PC-3 (cell line): Measurements from ENCODE around the gene WNT7B. TPM values are rescaled to one million over a fixed set of nuclear protein-coding genes. Genes with fewer than 3 reads are reported as not detected.

Experiments
- ATAC-seq: fragments of 200-7000 bp; cut with Tn5 transposase; 2 replicates; pipeline ENCODE4 v1.9.1; 2020; ENCODE audit warnings: mild to moderate bottlenecking, moderate library complexity
- BruUV-seq: library from RNA; stranded (reverse); fragments of 400-500 nt; replicated peaks from 2 replicates; lab custom pipeline; 2021; lab: Mats Ljungman, UMichigan
- CTCF ChIA-PET: fragments of 300-600 bp; sonication (Branson Sonifier 250); formaldehyde crosslinking; loops from one replicate; lab custom pipeline; 2022; ENCODE audit warnings: antibody characterized with exemption; lab: Charles Lee
- POLR2A ChIA-PET: fragments of 300-600 bp; sonication (Branson Sonifier 250); formaldehyde crosslinking; loops from one replicate; lab custom pipeline; 2022; ENCODE audit warnings: antibody characterized with exemption; ENCODE audit not compliant: unreplicated experiment; lab: Charles Lee
- DNase-seq: peaks from one replicate; pipeline ENCODE4 v3.0.0-alpha.2; 2015
- H2AFZ ChIP-seq: fragments of 300-600 bp; sonication (generic); 2 replicates; pipeline ENCODE4 v1.6.0; 2016; ENCODE audit warnings: antibody characterized with exemption, low read length
- H3F3A ChIP-seq: fragments of 300-600 bp; sonication (generic); one replicate; pipeline ENCODE4 v1.6.0; 2017; ENCODE audit warnings: antibody characterized with exemption, low read length, control low read depth, mild to moderate bottlenecking; ENCODE audit not compliant: unreplicated experiment
- H3K27ac ChIP-seq: fragments of 300-600 bp; sonication (generic); 2 replicates; pipeline ENCODE4 v1.5.1; 2016; ENCODE audit warnings: mild to moderate bottlenecking, low read length
- H3K27me3 ChIP-seq: fragments of 300-600 bp; sonication (generic); 2 replicates; pipeline ENCODE4 v1.6.1; 2016; ENCODE audit warnings: low read length, mixed read lengths
- H3K36me3 ChIP-seq: fragments of 300-600 bp; sonication (generic); 2 replicates; pipeline ENCODE4 v1.6.1; 2016; ENCODE audit warnings: low read depth, mixed run types, low read length, mixed read lengths
- H3K4me1 ChIP-seq: fragments of 300-600 bp; sonication (generic); 2 replicates; pipeline ENCODE4 v1.5.1; 2016; ENCODE audit warnings: low read length; ENCODE audit not compliant: insufficient read depth
- H3K4me2 ChIP-seq: fragments of 300-600 bp; sonication (generic); 2 replicates; pipeline ENCODE4 v1.6.0; 2016; ENCODE audit warnings: low read length
- H3K4me3 ChIP-seq: fragments of 300-600 bp; sonication (generic); 2 replicates; pipeline ENCODE4 v1.5.1; 2016; ENCODE audit warnings: mild to moderate bottlenecking, low read length, mixed read lengths
- H3K79me2 ChIP-seq: fragments of 300-600 bp; sonication (generic); 2 replicates; pipeline ENCODE4 v1.6.1; 2017; ENCODE audit warnings: low read length, mixed read lengths
- H3K9ac ChIP-seq: fragments of 300-600 bp; sonication (generic); 2 replicates; pipeline ENCODE4 v1.6.0; 2016; ENCODE audit warnings: mild to moderate bottlenecking, low read length
- H3K9me2 ChIP-seq: fragments of 300-600 bp; sonication (generic); replicated peaks from 2 replicates; pipeline ENCODE4 v1.6.1; 2016; ENCODE audit warnings: mixed run types, low read length, mixed read lengths
- H3K9me3 ChIP-seq: fragments of 300-600 bp; sonication (generic); 2 replicates; pipeline ENCODE4 v1.6.1; 2016; ENCODE audit warnings: low read length, mixed read lengths
- H4K20me1 ChIP-seq: fragments of 300-600 bp; sonication (generic); 2 replicates; pipeline ENCODE4 v1.6.1; 2016; ENCODE audit warnings: low read length, mixed read lengths
- CTCF ChIP-seq: fragments of 300-600 bp; sonication (generic); conservative IDR thresholded peaks from 2 replicates; pipeline ENCODE4 v1.5.1; 2017; ENCODE audit warnings: antibody characterized with exemption, low read depth, mild to moderate bottlenecking, low read length
- EZH2 ChIP-seq: fragments of 300-600 bp; sonication (generic); IDR thresholded peaks from one replicate; pipeline ENCODE4 v1.6.1; 2017; ENCODE audit warnings: antibody characterized with exemption, mild to moderate bottlenecking, low read length; ENCODE audit not compliant: unreplicated experiment
- EZH2phosphoT487 ChIP-seq: fragments of 300-600 bp; sonication (generic); IDR thresholded peaks from 2 replicates; pipeline ENCODE4 v1.6.1; 2018; ENCODE audit warnings: mild to moderate bottlenecking, antibody characterized with exemption, low read length, borderline replicate concordance
- intact Hi-C: fragments of 100-400 bp; cut with micrococcal nuclease; formaldehyde crosslinking; loops from 2 replicates; pipeline ENCODE4 v1.9.0; 2023
- total RNA-seq: library from RNA; depleted of rRNA; stranded (reverse); fragments of >200 nt; gene quantifications from 2 replicates; pipeline ENCODE4 v1.2.3, GENCODE V29; 2014

WNT7B gene
- total RNA-seq, 1 experiment from 2014 or later = 42.0 TPM

GRCh38 chr22:45885941-45886395 is 91.0 kb downstream of the WNT7B start:
- BruUV-seq = no TSS peak
- ChIA-PET CTCF (no interaction called here), POLR2A (no interaction called here)
- intact Hi-C loops = no loop called here
- no peaks in the 10 kb centered on the region for H3K79me2 ChIP-seq
- no peaks in the 10 kb centered on the region for H3K9me3 ChIP-seq
- no peaks in the 10 kb centered on the region for H3K27me3 ChIP-seq
- no peaks in the 10 kb centered on the region for H3F3A ChIP-seq
- H3K4me3 ChIP-seq = no peak overlapping the region
- no peak overlapping the region for H3K9ac ChIP-seq
- H3K36me3 ChIP-seq = no peaks in the 10 kb centered on the region
- H3K9me2 ChIP-seq = no peaks in the 10 kb centered on the region
- no peak for DNase-seq
- ATAC-seq = no peak
- H3K27ac ChIP-seq = no peak overlapping the region
- H2AFZ ChIP-seq = no peak overlapping the region
- no peak overlapping the region for H3K4me2 ChIP-seq
- TF ChIP-seq EZH2 (no peak), EZH2phosphoT487 (no peak), CTCF (no peak)
- H4K20me1 ChIP-seq = no peaks in the 10 kb centered on the region
- peaks cover 9% of the 10 kb centered on the region for H3K4me1 ChIP-seq

- Histone ChIP-seq H3K9ac (no peak overlapping the region), H3K4me1 (peaks cover 9% of the 10 kb centered on the region), H3K4me2 (no peak overlapping the region), H3F3A (no peaks in the 10 kb centered on the region), H3K4me3 (no peak overlapping the region), H3K36me3 (no peaks in the 10 kb centered on the region), H3K27me3 (no peaks in the 10 kb centered on the region), H4K20me1 (no peaks in the 10 kb centered on the region), H3K9me2 (no peaks in the 10 kb centered on the region), H3K9me3 (no peaks in the 10 kb centered on the region), H2AFZ (no peak overlapping the region), H3K27ac (no peak overlapping the region), H3K79me2 (no peaks in the 10 kb centered on the region)
- BruUV-seq = no TSS peak
- ChIA-PET CTCF (no interaction called here), POLR2A (no interaction called here)
- no peak for TF ChIP-seq CTCF
- no peak for TF ChIP-seq EZH2
- TF ChIP-seq EZH2phosphoT487 = no peak
- no peak for ATAC-seq
- intact Hi-C loops = no loop called here
- DNase-seq = no peak
Observed at GRCh38 chr22:45885171-45885840, 91.7 kb downstream of the WNT7B start.
